NCI-H510A treated with DMSO at 0.1 percent for 48 hours (cell line): ENCODE results near the gene SLC26A9.
"Not testable (repeated sequence)": the region's sequence is repeated elsewhere in the genome, so short reads cannot be mapped to it uniquely, and the experiment has no call there.

Experiments used
- DNase-seq: peaks from one replicate; lab custom pipeline; 2025; lab: John Stamatoyannopoulos, UW

The SLC26A9 gene

DNA sequence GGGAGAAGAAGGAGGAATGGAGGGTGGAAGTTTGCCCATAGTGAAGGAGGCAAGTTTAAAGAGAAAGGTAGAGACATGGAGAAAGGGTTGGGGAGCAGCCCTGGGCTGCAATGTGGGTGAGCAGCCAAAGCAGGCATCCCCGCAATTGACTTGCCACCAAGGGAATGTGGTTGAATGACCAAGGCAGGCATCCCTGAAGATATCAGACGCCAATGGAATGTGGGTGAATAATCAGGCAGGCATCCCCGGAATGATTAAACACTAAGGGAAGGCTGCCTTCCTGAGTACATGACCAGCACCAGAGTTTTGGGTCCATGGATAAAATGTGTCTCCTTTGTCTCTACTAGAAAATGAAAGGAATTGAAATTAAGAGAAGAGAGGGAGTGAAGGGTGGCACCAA is 53.5 kb downstream of the SLC26A9 start:
- DNase-seq: not testable (repeated sequence)

DNA sequence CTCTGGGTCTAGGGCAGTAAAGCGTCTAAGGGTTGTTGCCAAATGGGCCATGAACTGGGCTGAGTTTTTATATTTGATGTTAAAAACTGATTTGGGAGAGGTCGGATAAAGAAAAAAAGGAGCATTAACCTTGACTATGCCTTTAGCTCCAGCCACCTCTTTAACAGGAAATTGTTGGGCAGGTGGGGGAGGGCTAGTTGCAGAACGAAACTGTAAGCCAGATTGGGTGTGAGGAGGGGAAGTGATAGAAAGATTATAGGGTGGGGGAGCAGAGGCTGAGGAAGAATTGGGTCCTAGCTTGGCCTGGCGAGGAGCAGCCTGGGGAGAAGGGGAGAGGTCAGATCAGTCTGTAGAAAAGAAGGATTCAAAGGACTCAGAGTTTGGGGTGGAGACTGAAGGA is 54.2 kb downstream of the SLC26A9 start:
- DNase-seq: not testable (repeated sequence)

DNA sequence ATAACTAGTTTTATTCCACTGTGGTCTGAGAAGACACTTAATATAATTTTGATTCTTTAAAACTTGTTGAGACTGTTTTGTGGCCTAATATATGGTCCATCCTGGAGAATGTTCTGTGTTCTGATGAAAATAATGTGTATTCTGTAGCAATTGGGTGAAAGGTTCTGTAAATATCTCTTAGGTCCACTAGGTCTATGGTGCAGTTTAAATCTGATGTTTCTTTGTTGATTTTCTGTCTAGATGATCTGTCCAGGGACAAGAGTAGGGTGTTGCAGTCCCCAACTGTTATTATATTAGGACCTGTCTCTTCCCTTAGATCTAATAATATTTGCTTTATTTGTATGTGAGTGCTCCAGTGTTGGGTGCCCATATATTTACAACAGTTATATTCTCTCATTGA is 59.5 kb downstream of the SLC26A9 start:
- no peak for DNase-seq

DNA sequence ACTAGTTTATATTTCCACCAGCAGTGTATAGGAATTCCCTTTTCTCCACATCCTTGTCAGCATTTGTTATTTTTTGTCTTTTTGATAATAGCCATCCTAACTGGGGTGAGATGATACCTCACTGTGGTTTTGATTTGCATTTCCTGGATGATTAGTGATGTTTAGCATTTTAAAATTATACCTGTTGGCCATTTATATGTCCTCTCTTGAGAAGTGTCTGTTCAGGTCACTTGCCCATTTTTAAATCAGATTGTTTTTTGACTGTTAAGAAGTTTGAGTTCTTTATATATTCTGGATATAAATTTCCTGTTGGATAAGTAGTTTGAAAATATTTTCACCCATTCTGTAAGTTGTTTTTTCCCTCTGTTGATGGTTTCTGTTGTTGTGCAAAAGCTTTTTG is 62.3 kb downstream of the SLC26A9 start:
- DNase-seq: no peak

DNA sequence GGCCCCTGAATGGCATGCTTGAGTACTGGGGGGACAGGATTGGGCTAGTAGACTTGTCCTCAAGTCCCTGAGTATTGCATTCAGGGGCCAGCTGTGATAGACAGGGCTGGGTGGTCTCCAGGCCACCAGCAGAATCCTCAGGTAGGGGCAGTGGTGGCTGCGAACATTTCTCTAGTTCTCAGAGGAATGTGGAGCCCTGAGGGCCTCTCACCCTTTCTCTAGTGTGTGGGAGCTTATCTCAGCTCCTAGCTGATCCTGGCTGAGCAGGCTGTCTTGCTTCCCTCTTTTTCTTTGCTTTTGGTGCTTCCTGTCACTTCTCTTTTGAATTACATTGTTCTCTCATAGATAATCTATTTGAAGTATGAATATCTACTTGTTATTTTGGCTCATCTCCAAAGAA is 63.3 kb downstream of the SLC26A9 start:
- DNase-seq: no peak

DNA sequence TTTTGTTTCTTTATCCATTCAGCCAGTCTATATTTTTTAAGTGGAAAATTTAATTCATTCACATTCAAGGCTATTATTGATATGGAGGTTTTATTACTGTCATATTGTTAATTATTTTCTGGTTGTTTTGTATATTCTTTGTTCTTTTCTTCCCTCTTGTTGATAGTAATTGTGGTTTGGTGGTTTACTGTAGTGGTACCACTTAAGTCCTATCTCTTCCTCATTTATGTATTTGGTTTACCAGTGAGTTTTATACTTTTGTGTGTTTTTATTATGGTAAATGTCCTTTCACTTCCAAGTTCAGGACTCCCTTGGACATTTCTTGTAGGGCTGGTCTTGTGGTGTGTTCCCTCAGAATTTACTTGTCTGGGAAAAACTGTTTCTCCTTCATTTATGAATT is 65.2 kb downstream of the SLC26A9 start:
- DNase-seq: no peak

DNA sequence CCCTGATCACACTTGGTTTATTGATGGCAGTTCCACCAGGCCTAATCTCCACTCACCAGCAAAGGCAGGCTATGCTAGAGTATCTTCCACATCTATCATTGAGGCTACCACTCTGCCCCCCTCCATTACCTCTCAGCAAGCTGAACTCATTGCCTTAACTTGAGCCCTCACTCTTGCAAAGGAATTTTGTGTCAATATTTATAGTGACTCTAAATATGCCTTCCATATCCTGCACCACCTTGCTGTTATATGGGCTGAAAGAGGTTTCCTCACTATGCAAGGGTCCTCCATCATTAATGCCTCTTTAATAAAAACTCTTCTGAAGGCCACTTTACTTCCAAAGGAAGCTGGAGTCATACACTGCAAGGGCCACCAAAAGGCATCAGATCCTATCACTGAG is 70.1 kb downstream of the SLC26A9 start:
- DNase-seq: not testable (repeated sequence)

DNA sequence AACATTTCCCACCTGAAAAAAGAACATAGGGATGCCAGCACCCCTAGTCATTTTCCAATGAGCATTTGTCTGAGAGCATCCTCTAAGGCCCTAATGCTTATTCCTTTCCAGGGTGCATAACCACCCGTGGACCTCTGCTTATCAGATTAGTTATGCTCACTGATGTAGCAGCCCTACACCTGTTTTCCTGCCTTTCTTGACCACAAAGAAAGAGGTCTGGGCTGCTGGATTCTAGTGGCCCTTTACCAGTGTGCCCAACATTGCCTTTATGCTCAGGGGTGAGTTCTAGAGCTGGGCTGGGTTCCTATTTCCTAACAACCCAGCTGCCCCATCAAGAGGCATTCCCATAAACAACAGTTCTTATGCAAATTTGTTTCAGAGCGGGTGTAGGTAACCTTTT is 73.0 kb downstream of the SLC26A9 start:
- no peak for DNase-seq
